OCI-LY7 (cell line): ENCODE results near the gene C1orf94. TPM values are rescaled to one million over a fixed set of nuclear protein-coding genes. Genes with fewer than 3 reads are reported as not detected.

Experiments used
- BruUV-seq: library from RNA; stranded (reverse); fragments of 400-500 nt; replicated peaks from 2 replicates; lab custom pipeline; 2021; lab: Mats Ljungman, UMichigan
- CTCF ChIA-PET: fragments of 300-600 bp; sonication (Branson Sonifier 250); formaldehyde crosslinking; loops from one replicate; lab custom pipeline; 2022; ENCODE audit warnings: antibody characterized with exemption; ENCODE audit not compliant: unreplicated experiment; lab: Charles Lee
- POLR2A ChIA-PET: fragments of 300-600 bp; sonication (Branson Sonifier 250); formaldehyde crosslinking; loops from one replicate; lab custom pipeline; 2022; ENCODE audit warnings: antibody characterized with exemption; lab: Charles Lee
- DNase-seq: peaks from one replicate; pipeline ENCODE4 v3.0.0-alpha.2; 2015; ENCODE audit warnings: low spot score
- H2AFZ ChIP-seq: fragments of 200-600 bp; sonication (generic), shearing (Covaris generic); 2 replicates; pipeline ENCODE4 v1.6.1; 2014; ENCODE audit warnings: mild to moderate bottlenecking, antibody characterized with exemption, low read length, moderate library complexity
- H3K27ac ChIP-seq: fragments of 200-600 bp; sonication (generic); 2 replicates; pipeline ENCODE4 v1.5.1; 2014; ENCODE audit warnings: mixed run types, low read depth, mild to moderate bottlenecking, moderate library complexity, low read length, inconsistent platforms; ENCODE audit not compliant: poor library complexity, severe bottlenecking
- H3K36me3 ChIP-seq: fragments of 200-600 bp; sonication (generic); 2 replicates; pipeline ENCODE4 v1.6.1; 2014; ENCODE audit warnings: mild to moderate bottlenecking, antibody characterized with exemption, low read length, moderate library complexity, mixed read lengths; ENCODE audit not compliant: insufficient read depth
- H3K4me1 ChIP-seq: fragments of 200-600 bp; sonication (generic); 2 replicates; pipeline ENCODE4 v1.5.1; 2014; ENCODE audit warnings: mild to moderate bottlenecking, low read length; ENCODE audit not compliant: insufficient read depth, poor library complexity, severe bottlenecking
- H3K4me2 ChIP-seq: fragments of 200-600 bp; sonication (generic); 2 replicates; pipeline ENCODE4 v1.6.1; 2014; ENCODE audit warnings: mild to moderate bottlenecking, low read length
- H3K4me3 ChIP-seq: fragments of 200-600 bp; sonication (generic); 2 replicates; pipeline ENCODE4 v1.5.1; 2014; ENCODE audit warnings: mild to moderate bottlenecking, low read depth, low read length; ENCODE audit not compliant: poor library complexity, severe bottlenecking
- H3K79me2 ChIP-seq: fragments of 200-600 bp; sonication (generic); 2 replicates; pipeline ENCODE4 v1.6.1; 2016; ENCODE audit warnings: low read depth, mild to moderate bottlenecking, low read length, moderate library complexity, mixed read lengths; ENCODE audit not compliant: insufficient read depth
- H3K9me2 ChIP-seq: fragments of 200-600 bp; sonication (generic); 2 replicates; pipeline ENCODE4 v1.6.1; 2016; ENCODE audit warnings: mild to moderate bottlenecking, low read length, mixed read lengths; ENCODE audit not compliant: insufficient read depth
- H3K9me3 ChIP-seq: fragments of 200-600 bp; sonication (generic); 2 replicates; pipeline ENCODE4 v1.6.1; 2014; ENCODE audit warnings: mild to moderate bottlenecking, mixed run types, low read length, mixed read lengths
- H4K20me1 ChIP-seq: fragments of 200-600 bp; sonication (generic); 2 replicates; pipeline ENCODE4 v1.6.1; 2014; ENCODE audit warnings: mild to moderate bottlenecking, antibody characterized with exemption, low read length, moderate library complexity, mixed read lengths; ENCODE audit not compliant: insufficient read depth
- CTCF ChIP-seq: fragments of 200-600 bp; sonication (generic); conservative IDR thresholded peaks from 2 replicates; pipeline ENCODE4 v1.5.1; 2014; ENCODE audit warnings: mild to moderate bottlenecking, antibody characterized with exemption, low read length, moderate library complexity, mixed read lengths
- EZH2phosphoT487 ChIP-seq: fragments of 200-600 bp; sonication (generic); IDR thresholded peaks from 2 replicates; pipeline ENCODE4 v1.6.1; 2018; ENCODE audit warnings: low read depth, borderline replicate concordance, mild to moderate bottlenecking, mixed run types, antibody characterized with exemption, low read length, moderate library complexity, mixed read lengths
- intact Hi-C: fragments of 100-400 bp; cut with micrococcal nuclease; formaldehyde crosslinking; loops from one replicate; pipeline ENCODE4 v1.10.0; 2022; ENCODE audit not compliant: unreplicated experiment
- total RNA-seq, 2 experiments: library from RNA; depleted of rRNA in 1 of 2; stranded (reverse); fragments of >200 nt in 1 of 2; shearing (Covaris generic) in 1 of 2; gene quantifications; 2 replicates each; pipeline ENCODE4 v1.2.3, GENCODE V29; 2014 to 2022

Gene C1orf94
- total RNA-seq, 2 experiments from 2014 or later = not detected

- Histone ChIP-seq H3K9me2 (no peaks in the 10 kb centered on the region), H3K36me3 (no peaks in the 10 kb centered on the region), H4K20me1 (no peaks in the 10 kb centered on the region), H3K4me3 (no peak overlapping the region), H2AFZ (no peak overlapping the region), H3K27ac (no peak overlapping the region), H3K9me3 (no peaks in the 10 kb centered on the region), H3K4me2 (no peak overlapping the region), H3K79me2 (no peaks in the 10 kb centered on the region), H3K4me1 (no peaks in the 10 kb centered on the region)
- no peak for TF ChIP-seq EZH2phosphoT487
- TF ChIP-seq CTCF = no peak
- BruUV-seq = no TSS peak
- DNase-seq = no peak
- intact Hi-C loops = no loop called here
- ChIA-PET CTCF (interaction anchor here (0.6 kb wide), 1 partner anchor 341 kb away, joined by 3 read pairs; no protein-coding TSS in a partner anchor), POLR2A (no interaction called here)
Observed at GRCh38 chr1:34147301-34147700, 29.4 kb upstream of the C1orf94 start.

GRCh38 chr1:34149501-34149900, 27.2 kb upstream of the C1orf94 start:
- no peak for TF ChIP-seq CTCF
- no peak for TF ChIP-seq EZH2phosphoT487
- CTCF ChIA-PET = no interaction called here
- POLR2A ChIA-PET = no interaction called here
- intact Hi-C loops = no loop called here
- no TSS peak for BruUV-seq
- H3K4me1 ChIP-seq = no peaks in the 10 kb centered on the region
- H3K27ac ChIP-seq = no peak overlapping the region
- H2AFZ ChIP-seq = no peak overlapping the region
- H3K9me3 ChIP-seq = no peaks in the 10 kb centered on the region
- H3K36me3 ChIP-seq = no peaks in the 10 kb centered on the region
- H3K4me2 ChIP-seq = no peak overlapping the region
- no peaks in the 10 kb centered on the region for H3K79me2 ChIP-seq
- no peaks in the 10 kb centered on the region for H3K9me2 ChIP-seq
- H3K4me3 ChIP-seq = no peak overlapping the region
- no peak for DNase-seq
- no peaks in the 10 kb centered on the region for H4K20me1 ChIP-seq

- ChIA-PET CTCF (no interaction called here), POLR2A (no interaction called here)
- Histone ChIP-seq H3K79me2 (no peaks in the 10 kb centered on the region), H3K4me3 (no peak overlapping the region), H3K27ac (no peak overlapping the region), H3K9me3 (no peaks in the 10 kb centered on the region), H4K20me1 (no peaks in the 10 kb centered on the region), H3K4me1 (no peaks in the 10 kb centered on the region), H3K36me3 (no peaks in the 10 kb centered on the region), H3K4me2 (no peak overlapping the region), H3K9me2 (no peaks in the 10 kb centered on the region), H2AFZ (no peak overlapping the region)
- intact Hi-C loops = no loop called here
- TF ChIP-seq CTCF (no peak), EZH2phosphoT487 (no peak)
- no TSS peak for BruUV-seq
- no peak for DNase-seq
Observed at GRCh38 chr1:34153246-34153645, 23.5 kb upstream of the C1orf94 start.
